ENCODE measurements around the gene CELF4. TPM values are rescaled to one million over a fixed set of nuclear protein-coding genes. Genes with fewer than 3 reads are reported as not detected.

CELF4 gene
- total RNA-seq, 2 donors from 2014 or later = 0.32 to 0.79 TPM

GRCh38 chr18:37457341-37457740 lies 108.3 kb downstream of the CELF4 start:
- DNase-seq (no peak), ATAC-seq (no peak)
- intact Hi-C loops (cut with DNase I) = no loop called here

- ATAC-seq (no peak), DNase-seq (no peak)
- intact Hi-C loops (cut with DNase I) = no loop called here
Observed at GRCh38 chr18:37456873-37457272, 108.7 kb downstream of the CELF4 start.

DNA sequence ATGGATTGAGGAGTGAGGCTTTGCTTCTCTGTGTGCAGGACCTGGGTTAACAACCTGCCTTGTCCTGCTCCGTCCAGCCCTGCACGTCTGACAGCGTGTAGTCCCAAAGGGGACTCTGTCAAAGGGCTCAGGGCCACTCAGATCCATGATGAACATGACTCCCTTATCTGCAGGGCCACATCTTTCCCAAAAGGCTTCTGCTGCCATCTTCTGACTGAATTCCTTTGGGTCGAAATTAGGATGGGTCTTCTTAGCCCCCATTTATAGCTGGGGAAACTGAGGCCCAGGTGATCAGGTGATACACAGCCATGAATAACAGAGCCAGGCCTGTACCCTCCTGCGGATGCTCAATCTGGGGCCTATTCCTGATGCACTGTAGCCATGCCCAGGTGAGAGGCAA lies 109.2 kb downstream of the CELF4 start:
- no peak for ATAC-seq
- DNase-seq = no peak
- intact Hi-C loops (cut with DNase I) = no loop called here

- DNase-seq = no peak
- ATAC-seq = peak in 1 of 2 donors; percentile 39
Observed at GRCh38 chr18:37453752-37454151, 111.8 kb downstream of the CELF4 start.

GRCh38 chr18:37452682-37453385 lies 112.8 kb downstream of the CELF4 start:
- ATAC-seq (peak; percentile 29 to 77), DNase-seq (no peak)
- intact Hi-C loops (cut with DNase I) = no loop called here

More at GRCh38 chr18:37453752-37454151, 111.8 kb downstream of the CELF4 start:
- intact Hi-C loops (cut with DNase I) = no loop called here

DNA sequence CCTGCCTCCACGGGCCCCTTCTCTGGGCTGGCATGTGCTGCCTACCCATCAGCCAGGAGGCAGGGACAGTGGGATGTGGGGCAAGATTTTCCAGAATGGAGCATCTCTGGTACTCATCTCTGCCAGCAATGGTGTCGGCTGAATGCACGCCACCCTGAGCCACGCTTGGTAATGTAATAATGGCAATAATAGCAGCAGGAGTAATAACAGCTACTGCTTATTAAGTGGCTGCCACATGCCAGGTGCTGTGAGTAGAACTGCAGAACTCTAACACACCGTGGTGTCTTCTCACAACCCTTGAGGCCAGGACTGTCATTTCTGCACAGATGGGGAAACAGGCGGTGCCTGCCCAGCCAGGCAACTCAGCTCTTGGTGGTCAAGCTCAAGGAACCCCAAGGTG lies 113.6 kb downstream of the CELF4 start:
- DNase-seq (no peak), ATAC-seq (no peak)
- intact Hi-C loops (cut with DNase I) = no loop called here

DNA sequence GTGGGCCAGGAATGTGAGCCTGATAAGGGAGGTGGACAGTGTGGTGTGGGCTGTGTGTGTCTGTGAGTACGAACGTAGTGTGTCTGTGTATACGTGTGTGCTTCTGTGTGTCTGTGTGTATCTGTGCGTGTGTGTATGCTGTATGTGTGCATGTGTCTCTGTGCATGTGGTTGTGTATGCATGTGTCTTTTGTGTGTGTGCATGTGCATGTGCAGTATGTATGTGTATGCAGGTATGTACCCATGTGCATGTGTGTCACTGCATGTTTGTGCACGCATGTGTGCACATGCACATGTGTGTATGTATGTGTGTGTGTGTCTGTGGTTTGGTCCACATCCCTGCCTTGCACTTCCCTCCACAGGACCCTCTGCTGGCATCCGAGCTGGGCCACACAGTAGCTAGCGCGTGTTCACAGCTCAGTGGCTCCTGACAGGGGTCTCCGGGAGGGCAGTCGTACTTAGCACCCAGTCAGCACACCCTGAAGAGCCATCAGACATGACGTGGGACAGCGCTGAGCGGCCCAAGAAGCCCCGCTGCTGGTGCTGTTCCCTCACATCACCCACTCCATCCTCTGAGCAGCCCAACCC lies 114.3 kb downstream of the CELF4 start:
- no peak for ATAC-seq
- intact Hi-C loops (cut with DNase I) = no loop called here
- no peak for DNase-seq

- ATAC-seq (peak in 1 of 2 donors; percentile 29), DNase-seq (peak; percentile 35)
- intact Hi-C loops (cut with DNase I) = no loop called here
Observed at GRCh38 chr18:37450434-37451132, 115.0 kb downstream of the CELF4 start.

GRCh38 chr18:37449618-37450017 lies 116.0 kb downstream of the CELF4 start:
- intact Hi-C loops (cut with DNase I) = loop anchor here in 1 of 2 donors (10.0 kb wide), 1 partner anchor 85 kb away; no protein-coding TSS in a partner anchor
- ATAC-seq = no peak
- no peak for DNase-seq

- intact Hi-C loops (cut with DNase I) = loop anchor here in 1 of 2 donors (10.0 kb wide), 1 partner anchor 86 kb away; no protein-coding TSS in a partner anchor
- ATAC-seq (no peak), DNase-seq (no peak)
Observed at GRCh38 chr18:37448946-37449345, 116.7 kb downstream of the CELF4 start.

DNA sequence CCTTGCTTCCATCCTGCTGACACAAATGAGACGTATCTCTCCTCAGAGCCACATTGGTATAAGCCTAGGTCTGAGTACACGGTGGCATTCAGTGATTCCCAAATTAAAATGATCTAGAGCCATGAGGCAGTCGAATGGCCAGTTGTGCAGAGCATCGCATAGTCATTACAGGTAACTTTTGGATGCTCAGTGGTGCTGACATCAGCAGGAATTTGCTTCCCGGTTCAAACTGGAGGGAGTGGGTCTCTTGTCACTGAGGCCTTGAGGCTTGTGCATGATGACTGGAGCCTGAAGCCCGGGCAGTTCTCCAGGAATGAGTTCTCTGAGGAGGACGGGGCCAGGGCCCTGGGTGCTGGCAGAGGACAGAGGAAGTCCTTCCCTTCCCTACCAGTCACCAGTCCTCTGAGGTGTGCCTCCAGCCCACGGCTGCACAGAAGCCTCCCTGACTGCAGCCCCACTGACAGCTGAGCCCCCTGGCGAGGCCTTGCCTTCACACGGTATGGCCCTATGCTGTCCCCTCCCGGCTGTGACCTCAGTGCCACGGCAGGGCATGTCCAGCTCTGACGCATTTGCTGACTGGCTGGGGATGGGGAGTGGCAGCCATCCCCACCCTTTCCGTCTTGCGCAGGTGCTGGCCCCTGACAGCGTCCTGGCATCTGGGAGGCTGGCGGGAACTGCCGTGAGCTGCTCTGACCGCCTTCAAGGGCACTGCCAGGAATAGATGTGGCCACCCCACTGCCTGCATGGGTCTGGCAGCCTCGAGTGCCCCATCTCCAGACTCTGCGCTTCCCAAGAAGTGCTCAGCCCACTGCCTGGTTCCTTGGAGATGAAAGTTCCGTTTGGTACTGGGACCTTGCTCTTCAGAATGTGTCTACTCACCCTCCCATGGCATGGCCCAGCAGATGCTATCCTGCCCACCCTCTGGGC lies 117.4 kb downstream of the CELF4 start:
- DNase-seq (no peak), ATAC-seq (no peak)
- intact Hi-C loops (cut with DNase I) = loop anchor here in 1 of 2 donors (10.0 kb wide), 1 partner anchor 87 kb away; no protein-coding TSS in a partner anchor

DNA sequence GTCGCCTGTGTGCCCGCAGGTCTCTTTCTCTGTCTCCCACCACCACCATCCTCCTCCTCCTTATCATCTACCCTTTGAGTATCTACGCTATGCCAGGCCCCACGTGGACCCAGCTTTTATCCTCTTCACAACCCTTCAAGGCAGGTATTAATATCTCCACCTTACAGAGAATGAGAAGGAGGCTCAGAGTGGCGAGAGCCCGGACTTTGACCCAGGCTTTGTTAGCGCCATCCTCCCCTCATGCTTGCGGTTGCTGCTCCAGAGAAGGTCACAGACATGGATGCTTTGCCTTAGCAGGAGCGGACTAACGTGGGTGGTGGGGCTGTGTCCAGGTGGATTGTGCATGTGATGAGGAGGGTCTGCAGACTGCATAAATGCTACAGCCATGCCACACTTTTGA lies 119.8 kb downstream of the CELF4 start:
- no peak for ATAC-seq
- DNase-seq = no peak
- intact Hi-C loops (cut with DNase I) = loop anchor here in 1 of 2 donors (10.0 kb wide), 1 partner anchor 89 kb away; no protein-coding TSS in a partner anchor

GRCh38 chr18:37445368-37445767 lies 120.2 kb downstream of the CELF4 start:
- ATAC-seq = no peak
- intact Hi-C loops (cut with DNase I) = loop anchor here in 1 of 2 donors (10.0 kb wide), 1 partner anchor 89 kb away; no protein-coding TSS in a partner anchor
- no peak for DNase-seq

GRCh38 chr18:37443325-37444055 lies 122.1 kb downstream of the CELF4 start:
- intact Hi-C loops (cut with DNase I) = loop anchor here in 1 of 2 donors (10.0 kb wide), 1 partner anchor 91 kb away; no protein-coding TSS in a partner anchor
- ATAC-seq (no peak), DNase-seq (no peak)

DNA sequence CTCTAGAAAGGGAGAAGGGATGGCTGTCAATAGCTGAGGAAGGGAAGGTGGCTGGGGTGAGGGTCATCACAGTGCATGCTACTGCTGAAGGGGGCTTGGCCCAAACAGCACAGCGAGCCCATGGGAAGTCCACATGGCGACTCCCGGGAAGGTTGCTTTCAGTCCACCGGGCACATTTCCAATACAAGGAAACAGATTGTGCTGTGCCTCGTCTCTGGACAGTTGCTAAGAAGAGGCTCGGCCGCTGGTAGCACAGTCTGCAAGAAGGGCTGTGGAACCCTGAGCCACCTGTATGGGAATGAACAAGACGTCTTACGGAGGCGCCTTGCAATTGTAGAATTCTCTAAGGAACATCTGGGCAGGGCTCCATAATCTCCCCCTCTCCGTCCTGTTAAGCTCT lies 123.1 kb downstream of the CELF4 start:
- intact Hi-C loops (cut with DNase I) = loop anchor here in 1 of 2 donors (10.0 kb wide), 1 partner anchor 92 kb away; no protein-coding TSS in a partner anchor
- ATAC-seq (no peak), DNase-seq (no peak)

- ATAC-seq (no peak), DNase-seq (no peak)
- intact Hi-C loops (cut with DNase I) = loop anchor here in 1 of 2 donors (10.0 kb wide), 1 partner anchor 93 kb away; no protein-coding TSS in a partner anchor
Observed at GRCh38 chr18:37441821-37442220, 123.8 kb downstream of the CELF4 start.

GRCh38 chr18:37440206-37440605 lies 125.4 kb downstream of the CELF4 start:
- intact Hi-C loops (cut with DNase I) = loop anchor here in 1 of 2 donors (10.0 kb wide), 1 partner anchor 95 kb away; no protein-coding TSS in a partner anchor
- DNase-seq (no peak), ATAC-seq (no peak)

Data from left cardiac atrium (tissue), 4 donors.